Neural cell (in vitro differentiated cells): ENCODE data around the gene PQBP1.

ENCODE experiments used
- EZH2 ChIP-seq: fragments of 200-600, 300-800 bp; shearing (Covaris generic), sonication (generic); IDR thresholded peaks from 2 replicates; pipeline ENCODE4 v1.6.1; 2014; ENCODE audit warnings: antibody characterized with exemption, low read length, borderline replicate concordance, mild to moderate bottlenecking; ENCODE audit not compliant: insufficient read depth, poor library complexity, severe bottlenecking
- TF ChIP-seq, protein P1 (sequence below): fragments of 450-650 bp; IDR thresholded peaks from 2 replicates; pipeline ENCODE4 v1.5.1; 2014; ENCODE audit warnings: antibody characterized with exemption, mild to moderate bottlenecking, moderate library complexity; ENCODE audit not compliant: poor library complexity, severe bottlenecking

DNA sequence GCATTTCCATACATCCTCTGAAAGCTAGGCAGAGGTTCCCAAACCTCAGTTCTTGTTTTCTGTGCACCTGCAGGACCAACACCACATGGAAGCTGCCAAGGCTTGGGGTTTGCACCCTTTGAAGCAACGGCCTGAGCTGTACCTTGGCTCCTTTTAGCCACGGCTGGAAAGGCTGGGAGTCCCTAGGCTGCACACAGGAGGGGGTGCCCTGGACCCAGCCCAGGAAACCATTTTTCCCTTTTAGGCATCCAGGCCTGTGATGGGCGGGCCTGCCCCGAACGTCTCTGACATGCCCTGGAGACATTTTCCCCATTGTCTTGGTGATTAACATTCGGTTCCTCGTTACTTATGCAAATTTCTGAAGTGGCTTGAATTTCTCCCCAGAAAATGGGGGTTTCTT lies 44.9 kb upstream of the PQBP1 start:
- TF ChIP-seq, protein P1, sequence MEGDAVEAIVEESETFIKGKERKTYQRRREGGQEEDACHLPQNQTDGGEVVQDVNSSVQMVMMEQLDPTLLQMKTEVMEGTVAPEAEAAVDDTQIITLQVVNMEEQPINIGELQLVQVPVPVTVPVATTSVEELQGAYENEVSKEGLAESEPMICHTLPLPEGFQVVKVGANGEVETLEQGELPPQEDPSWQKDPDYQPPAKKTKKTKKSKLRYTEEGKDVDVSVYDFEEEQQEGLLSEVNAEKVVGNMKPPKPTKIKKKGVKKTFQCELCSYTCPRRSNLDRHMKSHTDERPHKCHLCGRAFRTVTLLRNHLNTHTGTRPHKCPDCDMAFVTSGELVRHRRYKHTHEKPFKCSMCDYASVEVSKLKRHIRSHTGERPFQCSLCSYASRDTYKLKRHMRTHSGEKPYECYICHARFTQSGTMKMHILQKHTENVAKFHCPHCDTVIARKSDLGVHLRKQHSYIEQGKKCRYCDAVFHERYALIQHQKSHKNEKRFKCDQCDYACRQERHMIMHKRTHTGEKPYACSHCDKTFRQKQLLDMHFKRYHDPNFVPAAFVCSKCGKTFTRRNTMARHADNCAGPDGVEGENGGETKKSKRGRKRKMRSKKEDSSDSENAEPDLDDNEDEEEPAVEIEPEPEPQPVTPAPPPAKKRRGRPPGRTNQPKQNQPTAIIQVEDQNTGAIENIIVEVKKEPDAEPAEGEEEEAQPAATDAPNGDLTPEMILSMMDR, result no peak
- TF ChIP-seq EZH2, result no peak
